Measurements from ENCODE around the gene CLEC3A.
"Not testable (repeated sequence)": the region's sequence is repeated elsewhere in the genome, so short reads cannot be mapped to it uniquely, and the experiment has no call there.

CLEC3A gene

GRCh38 chr16:78025631-78026030 is 3.3 kb downstream of the CLEC3A start:
- no peak for DNase-seq (ENCODE audit: insufficient read length, low spot score)
- FAIRE-seq: no peak

GRCh38 chr16:78028018-78028417 is 5.7 kb downstream of the CLEC3A start:
- FAIRE-seq (no peak), DNase-seq (ENCODE audit: insufficient read length, low spot score) (no peak)

GRCh38 chr16:78034530-78034929 is 12.2 kb downstream of the CLEC3A start:
- DNase-seq (ENCODE audit: insufficient read length, low spot score) (no peak), FAIRE-seq (no peak)

- FAIRE-seq: no peak
- no peak for DNase-seq (ENCODE audit: insufficient read length, low spot score)
Observed at GRCh38 chr16:78035012-78035411, 12.7 kb downstream of the CLEC3A start.

GRCh38 chr16:78040396-78040795 is 18.0 kb downstream of the CLEC3A start:
- DNase-seq (ENCODE audit: insufficient read length, low spot score) (no peak), FAIRE-seq (no peak)

GRCh38 chr16:78045865-78046581 is 23.7 kb downstream of the CLEC3A start:
- FAIRE-seq (no peak), DNase-seq (ENCODE audit: insufficient read length, low spot score) (peak; percentile 16)

GRCh38 chr16:78048319-78048718 is 26.0 kb downstream of the CLEC3A start:
- FAIRE-seq (no peak), DNase-seq (ENCODE audit: insufficient read length, low spot score) (no peak)

GRCh38 chr16:78050734-78051400 is 28.5 kb downstream of the CLEC3A start:
- FAIRE-seq: no peak
- no peak for DNase-seq (ENCODE audit: insufficient read length, low spot score)

- no peak for DNase-seq (ENCODE audit: insufficient read length, low spot score)
- FAIRE-seq: no peak
Observed at GRCh38 chr16:78057803-78058564, 35.6 kb downstream of the CLEC3A start.

GRCh38 chr16:78059806-78060205 is 37.5 kb downstream of the CLEC3A start:
- FAIRE-seq; DNase-seq (ENCODE audit: insufficient read length, low spot score): not testable (repeated sequence)

- DNase-seq (ENCODE audit: insufficient read length, low spot score) (no peak), FAIRE-seq (no peak)
Observed at GRCh38 chr16:78060295-78060694, 37.9 kb downstream of the CLEC3A start.

GRCh38 chr16:78060809-78061208 is 38.5 kb downstream of the CLEC3A start:
- no peak for DNase-seq (ENCODE audit: insufficient read length, low spot score)
- FAIRE-seq: no peak

- FAIRE-seq (no peak), DNase-seq (ENCODE audit: insufficient read length, low spot score) (no peak)
Observed at GRCh38 chr16:78065319-78065718, 43.0 kb downstream of the CLEC3A start.

- DNase-seq (ENCODE audit: insufficient read length, low spot score): no peak
- no peak for FAIRE-seq
Observed at GRCh38 chr16:78069913-78070312, 47.6 kb downstream of the CLEC3A start.

GRCh38 chr16:78072275-78072674 is 49.9 kb downstream of the CLEC3A start:
- DNase-seq (ENCODE audit: insufficient read length, low spot score) (no peak), FAIRE-seq (no peak)

- FAIRE-seq (no peak), DNase-seq (ENCODE audit: insufficient read length, low spot score) (no peak)
Observed at GRCh38 chr16:78075800-78076199, 53.5 kb downstream of the CLEC3A start.

GRCh38 chr16:78081341-78081740 is 59.0 kb downstream of the CLEC3A start:
- DNase-seq (ENCODE audit: insufficient read length, low spot score) (no peak), FAIRE-seq (no peak)
